Suprapubic skin (tissue), 4 donors: ENCODE results near the gene SYT17. TPM values are rescaled to one million over a fixed set of nuclear protein-coding genes. Genes with fewer than 3 reads are reported as not detected.

Experiments used
- DNase-seq, 2 donors: peaks; one replicate each; pipeline ENCODE4 v3.0.0-alpha.2; 2019; ENCODE audit warnings: low spot score in 2 of 2
- H3K27ac ChIP-seq: fragments of 200-600 bp; sonication (generic); one replicate; pipeline ENCODE4 v1.5.1; 2019
- H3K27me3 ChIP-seq: fragments of 200-600 bp; sonication (generic); one replicate; pipeline ENCODE4 v1.5.1; 2019
- H3K36me3 ChIP-seq: fragments of 200-600 bp; sonication (generic); one replicate; pipeline ENCODE4 v1.5.1; 2019
- H3K4me1 ChIP-seq: fragments of 200-600 bp; sonication (generic); one replicate; pipeline ENCODE4 v1.5.1; 2019
- H3K4me3 ChIP-seq: fragments of 200-600 bp; sonication (generic); one replicate; pipeline ENCODE4 v1.5.1; 2019; ENCODE audit warnings: mild to moderate bottlenecking
- H3K9me3 ChIP-seq: fragments of 200-600 bp; sonication (generic); one replicate; pipeline ENCODE4 v1.5.1; 2019
- EP300 ChIP-seq: sonication (generic); formaldehyde crosslinking; IDR thresholded peaks from one replicate; pipeline ENCODE4 v1.6.1; 2017; ENCODE audit warnings: antibody characterized with exemption
- POLR2A ChIP-seq, 2 donors: fragments of 450-650 bp; IDR thresholded peaks; one replicate each; pipeline ENCODE4 v1.6.1; 2017; ENCODE audit warnings: antibody characterized with exemption in 2 of 2, mild to moderate bottlenecking in 2 of 2, moderate library complexity in 2 of 2
- POLR2AphosphoS5 ChIP-seq, 3 donors: sonication (generic); formaldehyde crosslinking; IDR thresholded peaks; one replicate each; pipeline ENCODE4 v1.6.1; 2017; ENCODE audit warnings: antibody characterized with exemption in 3 of 3
- WGBS: methylation state at CpG from one replicate; pipeline ENCODE4 v1.1.5; 2018; 5-methylcytosine and 5-hydroxymethylcytosine counted together
- total RNA-seq, 4 donors: library from RNA; depleted of rRNA; stranded (reverse); fragments of >200 nt; gene quantifications; one replicate each; pipeline ENCODE4 v1.1.0, GENCODE V29; 2016
- TF ChIP-seq, protein P1 (sequence below), 2 donors: fragments of 200-600 bp in 1 of 2; fragments of 450-650 bp in 1 of 2; sonication (generic) in 1 of 2; IDR thresholded peaks; one replicate each; pipeline ENCODE4 v1.5.1; 2016 to 2019; ENCODE audit warnings: antibody characterized with exemption in 2 of 2, mild to moderate bottlenecking in 1 of 2, moderate library complexity in 1 of 2

The SYT17 gene
- total RNA-seq, 4 donors from 2014 or later, result 2.5 to 27.6 (median 9.7) TPM

DNA sequence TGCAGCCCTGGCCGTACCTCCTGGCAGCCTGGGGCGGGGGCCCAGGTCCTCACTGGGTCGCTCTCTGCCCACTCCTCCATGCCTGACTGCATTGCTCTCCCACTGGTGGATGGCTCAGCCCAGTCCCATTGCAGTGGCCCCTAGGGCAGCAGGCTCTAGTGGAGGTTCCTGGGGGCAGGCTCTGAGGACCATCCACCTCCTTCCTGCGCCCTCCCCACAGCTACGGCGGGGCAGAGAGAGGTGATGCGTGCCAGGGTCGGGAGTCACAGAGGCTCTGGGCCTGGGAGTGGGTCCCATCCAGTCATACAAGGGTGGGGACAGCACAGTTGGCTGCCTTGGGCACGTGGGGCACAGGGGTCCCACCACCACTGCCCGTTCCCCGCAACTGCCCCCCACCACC is 73.5 kb downstream of the SYT17 start:
- Histone ChIP-seq H3K36me3 (no peaks in the 10 kb centered on the region), H3K27ac (no peak overlapping the region), H3K9me3 (no peaks in the 10 kb centered on the region), H3K4me3 (no peak overlapping the region), H3K27me3 (no peaks in the 10 kb centered on the region), H3K4me1 (no peaks in the 10 kb centered on the region)
- TF ChIP-seq, protein P1, sequence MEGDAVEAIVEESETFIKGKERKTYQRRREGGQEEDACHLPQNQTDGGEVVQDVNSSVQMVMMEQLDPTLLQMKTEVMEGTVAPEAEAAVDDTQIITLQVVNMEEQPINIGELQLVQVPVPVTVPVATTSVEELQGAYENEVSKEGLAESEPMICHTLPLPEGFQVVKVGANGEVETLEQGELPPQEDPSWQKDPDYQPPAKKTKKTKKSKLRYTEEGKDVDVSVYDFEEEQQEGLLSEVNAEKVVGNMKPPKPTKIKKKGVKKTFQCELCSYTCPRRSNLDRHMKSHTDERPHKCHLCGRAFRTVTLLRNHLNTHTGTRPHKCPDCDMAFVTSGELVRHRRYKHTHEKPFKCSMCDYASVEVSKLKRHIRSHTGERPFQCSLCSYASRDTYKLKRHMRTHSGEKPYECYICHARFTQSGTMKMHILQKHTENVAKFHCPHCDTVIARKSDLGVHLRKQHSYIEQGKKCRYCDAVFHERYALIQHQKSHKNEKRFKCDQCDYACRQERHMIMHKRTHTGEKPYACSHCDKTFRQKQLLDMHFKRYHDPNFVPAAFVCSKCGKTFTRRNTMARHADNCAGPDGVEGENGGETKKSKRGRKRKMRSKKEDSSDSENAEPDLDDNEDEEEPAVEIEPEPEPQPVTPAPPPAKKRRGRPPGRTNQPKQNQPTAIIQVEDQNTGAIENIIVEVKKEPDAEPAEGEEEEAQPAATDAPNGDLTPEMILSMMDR (IDR thresholded peaks at IDR 0.05), result no peak
- TF ChIP-seq POLR2AphosphoS5 (IDR thresholded peaks at IDR 0.05) (no peak), POLR2A (IDR thresholded peaks at IDR 0.05) (no peak), EP300 (no peak)
- no peak for DNase-seq
- 85% methylated on average over 7 of the region's 11 CpGs for WGBS

DNA sequence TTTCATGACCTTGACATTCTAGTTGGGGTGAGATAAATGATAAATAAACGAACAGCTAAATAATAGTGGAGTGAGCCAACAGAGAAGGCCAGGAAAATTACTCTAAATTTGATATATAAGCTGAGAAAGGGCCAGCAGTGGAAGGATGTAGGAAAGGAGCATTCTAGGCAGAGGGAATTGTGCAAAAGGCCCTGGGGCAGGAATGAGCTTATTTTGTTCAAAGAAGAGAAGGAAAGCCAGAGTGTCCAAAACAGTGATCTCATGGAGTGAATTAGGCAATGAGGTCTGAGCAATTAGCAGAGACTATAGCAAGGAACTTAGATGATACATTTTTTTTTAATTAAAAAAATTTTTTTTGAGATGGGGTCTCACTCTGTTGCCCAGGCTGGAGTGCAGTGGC is 74.1 kb downstream of the SYT17 start:
- DNase-seq, result no peak
- H3K36me3 ChIP-seq, result no peaks in the 10 kb centered on the region
- 55% methylated on average over 1 of the region's 1 CpG for WGBS
- TF ChIP-seq POLR2A (IDR thresholded peaks at IDR 0.05) (no peak), EP300 (no peak), POLR2AphosphoS5 (IDR thresholded peaks at IDR 0.05) (no peak)
- TF ChIP-seq, protein P1 (IDR thresholded peaks at IDR 0.05), result no peak
- H3K27ac ChIP-seq, result no peak overlapping the region
- H3K9me3 ChIP-seq, result no peaks in the 10 kb centered on the region
- no peaks in the 10 kb centered on the region for H3K27me3 ChIP-seq
- H3K4me1 ChIP-seq, result no peaks in the 10 kb centered on the region
- H3K4me3 ChIP-seq, result no peak overlapping the region

DNA sequence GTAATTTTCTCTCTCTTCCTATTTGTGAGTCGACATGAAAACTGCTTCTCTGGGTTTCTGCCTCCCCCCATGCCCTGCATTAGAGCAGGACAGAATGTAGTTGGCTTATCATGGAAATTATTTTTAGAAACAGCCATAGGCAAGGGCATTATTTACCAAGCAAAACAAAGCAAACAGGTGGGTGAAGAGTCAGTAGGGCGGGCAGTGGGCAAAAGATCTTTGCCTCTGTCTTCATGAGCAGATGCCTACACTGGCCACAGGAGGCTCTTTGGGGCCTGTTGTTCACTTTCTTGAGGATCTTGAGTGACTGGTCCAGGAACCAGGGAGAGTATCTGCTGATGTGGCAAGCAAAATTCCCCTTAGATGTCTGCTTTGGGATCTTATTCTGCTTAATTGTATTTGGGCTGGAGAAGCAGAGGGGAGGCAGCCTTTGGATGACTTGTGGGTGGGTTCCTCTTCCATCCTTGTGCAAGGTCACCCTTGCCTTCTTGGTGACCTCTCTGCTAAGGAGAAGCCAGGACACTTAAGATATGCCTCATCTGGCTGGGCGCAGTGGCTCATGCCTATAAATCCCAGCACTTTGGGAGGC is 75.0 kb downstream of the SYT17 start:
- H3K27me3 ChIP-seq, result no peaks in the 10 kb centered on the region
- TF ChIP-seq, protein P1 (IDR thresholded peaks at IDR 0.05), result no peak
- TF ChIP-seq POLR2AphosphoS5 (IDR thresholded peaks at IDR 0.05) (no peak), EP300 (no peak), POLR2A (IDR thresholded peaks at IDR 0.05) (no peak)
- H3K27ac ChIP-seq, result no peak overlapping the region
- H3K4me1 ChIP-seq, result no peaks in the 10 kb centered on the region
- no peak overlapping the region for H3K4me3 ChIP-seq
- DNase-seq, result no peak
- WGBS, result 89% methylated on average over 3 of the region's 3 CpGs
- no peaks in the 10 kb centered on the region for H3K36me3 ChIP-seq
- H3K9me3 ChIP-seq, result no peaks in the 10 kb centered on the region

DNA sequence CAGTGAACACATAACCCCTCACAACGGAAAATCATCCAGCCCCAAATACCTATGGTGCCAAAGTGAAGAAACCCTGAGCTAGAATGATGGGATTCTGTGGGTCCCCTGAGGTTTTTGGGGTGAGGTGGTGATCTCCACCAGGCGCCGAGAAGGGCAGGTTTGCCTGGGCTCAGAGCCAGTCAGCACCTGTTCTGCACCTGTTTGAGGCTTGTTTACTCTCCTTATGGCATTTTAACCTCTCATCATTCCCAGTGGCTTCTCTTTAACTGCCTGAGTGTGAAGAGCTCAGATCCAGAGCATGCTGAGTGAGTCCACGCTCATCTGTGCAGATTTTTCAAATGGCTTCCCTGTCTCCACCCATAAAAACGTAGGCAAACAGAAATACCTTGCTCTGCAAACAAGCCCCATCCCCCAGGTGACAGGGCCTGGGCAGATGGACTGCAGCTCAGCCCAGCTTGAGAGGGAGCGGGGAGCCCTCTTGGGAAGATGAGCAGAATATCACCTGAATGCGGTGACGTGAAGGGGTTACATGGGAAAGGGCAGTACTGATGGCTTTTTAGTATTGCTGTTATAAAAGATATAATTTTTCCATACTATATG is 77.4 kb downstream of the SYT17 start:
- TF ChIP-seq POLR2A (IDR thresholded peaks at IDR 0.05) (no peak), EP300 (no peak), POLR2AphosphoS5 (IDR thresholded peaks at IDR 0.05) (no peak)
- Histone ChIP-seq H3K27me3 (no peaks in the 10 kb centered on the region), H3K27ac (no peak overlapping the region), H3K9me3 (no peaks in the 10 kb centered on the region), H3K36me3 (no peaks in the 10 kb centered on the region), H3K4me3 (no peak overlapping the region), H3K4me1 (no peaks in the 10 kb centered on the region)
- DNase-seq, result no peak
- WGBS, result 80% methylated on average over 8 of the region's 8 CpGs

DNA sequence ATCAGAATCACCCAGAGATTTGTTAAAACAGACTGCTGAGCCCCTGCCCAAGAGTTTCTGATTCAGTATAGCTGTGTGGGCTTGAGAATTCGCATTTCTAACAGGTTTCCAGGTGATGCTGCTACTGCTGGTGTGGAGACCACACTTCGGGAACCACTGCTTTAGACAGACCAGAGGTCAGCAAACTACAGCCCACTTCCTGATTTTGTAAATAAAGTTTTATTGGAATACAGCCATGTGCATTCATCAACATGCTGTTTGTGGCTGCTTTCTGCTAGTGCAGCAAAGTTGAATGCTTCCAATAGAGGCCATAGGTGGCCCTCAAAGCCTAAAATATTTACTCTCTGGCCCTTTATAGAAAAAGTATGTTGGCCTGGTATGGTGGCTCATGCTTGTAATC is 84.9 kb downstream of the SYT17 start:
- WGBS, result 86% methylated on average over 2 of the region's 2 CpGs
- TF ChIP-seq EP300 (no peak), POLR2AphosphoS5 (IDR thresholded peaks at IDR 0.05) (no peak), POLR2A (IDR thresholded peaks at IDR 0.05) (no peak)
- TF ChIP-seq, protein P1 (IDR thresholded peaks at IDR 0.05), result no peak
- Histone ChIP-seq H3K36me3 (no peaks in the 10 kb centered on the region), H3K4me1 (no peaks in the 10 kb centered on the region), H3K4me3 (no peak overlapping the region), H3K27me3 (peaks cover 4% of the 10 kb centered on the region), H3K9me3 (no peaks in the 10 kb centered on the region), H3K27ac (no peak overlapping the region)
- no peak for DNase-seq
